Breast epithelium (tissue), 4 donors: ENCODE results near the gene TMEM236. TPM values are rescaled to one million over a fixed set of nuclear protein-coding genes. Genes with fewer than 3 reads are reported as not detected.
A peak's percentile ranks its signal among the peaks of the same experiment; 100 is the strongest.

ENCODE experiments used
- DNase-seq, 2 donors: peaks; one replicate each; pipeline ENCODE4 v3.0.0-alpha.2; 2019; ENCODE audit warnings: low spot score in 2 of 2
- H3K27ac ChIP-seq, 2 donors: fragments of 200-600 bp; sonication (generic) in 1 of 2; one replicate each; pipeline ENCODE4 v1.5.1; 2016 to 2019; ENCODE audit warnings: mild to moderate bottlenecking in 1 of 2
- H3K27me3 ChIP-seq, 2 donors: fragments of 200-600 bp; sonication (generic) in 1 of 2; one replicate each; pipeline versions ENCODE4 v1.5.1 to v1.6.0; 2017 to 2019; ENCODE audit warnings: control low read depth in 1 of 2, mild to moderate bottlenecking in 1 of 2
- H3K36me3 ChIP-seq: fragments of 200-600 bp; one replicate; pipeline ENCODE4 v1.5.1; 2019
- H3K4me1 ChIP-seq, 2 donors: fragments of 200-600 bp; sonication (generic); one replicate each; pipeline ENCODE4 v1.5.1; 2016 to 2019; ENCODE audit warnings: control low read depth in 1 of 2
- H3K4me3 ChIP-seq, 3 donors: fragments of 200-600 bp; sonication (generic); 1 replicate in 2 of 3; 2 replicates in 1 of 3; pipeline ENCODE4 v1.5.1; 2016 to 2019; ENCODE audit warnings: mild to moderate bottlenecking in 3 of 3, moderate library complexity in 2 of 3
- H3K9me3 ChIP-seq, 2 donors: fragments of 200-600 bp; sonication (generic) in 1 of 2; one replicate each; pipeline ENCODE4 v1.5.1; 2016 to 2019; ENCODE audit warnings: control low read depth in 1 of 2
- CTCF ChIP-seq, 3 donors: fragments of 450-650 bp; IDR thresholded peaks; one replicate each; pipeline ENCODE4 v1.5.1; 2016 to 2017; ENCODE audit warnings: antibody characterized with exemption in 3 of 3, mild to moderate bottlenecking in 3 of 3, moderate library complexity in 3 of 3
- POLR2A ChIP-seq: fragments of 450-650 bp; IDR thresholded peaks from one replicate; pipeline ENCODE4 v1.6.1; 2016; ENCODE audit warnings: antibody characterized with exemption, mild to moderate bottlenecking, moderate library complexity
- POLR2AphosphoS5 ChIP-seq, 3 donors: sonication (generic); formaldehyde crosslinking; IDR thresholded peaks; one replicate each; pipeline ENCODE4 v1.6.1; 2017; ENCODE audit warnings: antibody characterized with exemption in 3 of 3
- intact Hi-C: fragments of 100-400 bp; cut with DNase I; formaldehyde crosslinking; loops from one replicate; pipeline ENCODE4 v1.15.1; 2023; ENCODE audit warnings: low total_unique reads
- total RNA-seq, 3 donors: library from RNA; depleted of rRNA; stranded (reverse); fragments of >200 nt; gene quantifications; one replicate each; pipeline ENCODE4 v1.1.0, GENCODE V29; 2016

The TMEM236 gene
- total RNA-seq, 3 donors from 2014 or later, result 0.59 to 2.9 (median 0.66) TPM

DNA sequence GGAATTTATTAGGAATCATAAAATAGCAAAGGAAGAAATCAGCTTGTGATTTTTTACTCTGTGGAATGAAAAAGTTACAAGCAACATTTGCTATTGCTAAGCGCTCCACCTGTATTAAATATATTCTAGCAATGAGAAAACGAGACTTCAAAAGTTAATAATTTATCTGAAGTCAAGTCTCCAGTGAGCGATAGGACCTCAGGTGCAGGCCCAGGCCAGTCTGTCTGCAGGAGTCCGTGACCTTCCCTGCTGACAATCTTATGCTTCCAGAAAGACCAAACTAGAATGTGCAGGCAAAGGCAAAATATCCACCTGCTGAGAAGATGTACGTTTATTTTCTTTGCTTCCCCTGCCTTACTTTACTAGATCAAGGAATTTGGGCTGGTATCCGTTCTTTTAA is 79.9 kb downstream of the TMEM236 start:
- TF ChIP-seq POLR2AphosphoS5 (IDR thresholded peaks at IDR 0.05) (no peak), POLR2A (no peak), CTCF (IDR thresholded peaks at IDR 0.05) (no peak)
- H3K27ac ChIP-seq, result no peak overlapping the region
- DNase-seq, result no peak
- intact Hi-C loops, result no loop called here
- H3K27me3 ChIP-seq, result no peaks in the 10 kb centered on the region
- H3K9me3 ChIP-seq, result no peaks in the 10 kb centered on the region
- H3K4me3 ChIP-seq, result no peak overlapping the region
- H3K4me1 ChIP-seq, result no peaks in the 10 kb centered on the region
- no peaks in the 10 kb centered on the region for H3K36me3 ChIP-seq

DNA sequence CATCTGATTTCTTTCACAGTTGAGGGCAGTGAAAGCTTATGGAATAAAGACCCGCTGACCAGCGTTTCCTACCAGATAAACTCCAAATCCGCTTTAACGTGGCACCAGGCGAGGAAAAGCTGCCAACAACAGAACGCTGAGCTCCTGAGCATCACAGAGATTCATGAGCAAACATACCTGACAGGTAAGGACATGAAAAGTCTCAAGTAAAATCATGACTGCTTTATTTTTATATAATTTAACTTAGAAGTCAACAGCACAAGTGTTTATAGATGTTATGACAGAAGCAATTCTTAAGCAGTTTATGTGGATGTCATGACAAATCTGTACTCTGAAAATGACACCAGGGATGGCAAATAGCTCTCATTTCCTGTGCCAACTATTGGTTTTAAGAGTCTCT is 81.7 kb downstream of the TMEM236 start:
- Histone ChIP-seq H3K9me3 (no peaks in the 10 kb centered on the region), H3K27ac (no peak overlapping the region), H3K36me3 (no peaks in the 10 kb centered on the region), H3K27me3 (no peaks in the 10 kb centered on the region), H3K4me1 (no peaks in the 10 kb centered on the region), H3K4me3 (no peak overlapping the region)
- intact Hi-C loops, result no loop called here
- no peak for DNase-seq
- no peak for TF ChIP-seq CTCF (IDR thresholded peaks at IDR 0.05)
- TF ChIP-seq POLR2AphosphoS5 (IDR thresholded peaks at IDR 0.05), result no peak
- TF ChIP-seq POLR2A, result no peak

DNA sequence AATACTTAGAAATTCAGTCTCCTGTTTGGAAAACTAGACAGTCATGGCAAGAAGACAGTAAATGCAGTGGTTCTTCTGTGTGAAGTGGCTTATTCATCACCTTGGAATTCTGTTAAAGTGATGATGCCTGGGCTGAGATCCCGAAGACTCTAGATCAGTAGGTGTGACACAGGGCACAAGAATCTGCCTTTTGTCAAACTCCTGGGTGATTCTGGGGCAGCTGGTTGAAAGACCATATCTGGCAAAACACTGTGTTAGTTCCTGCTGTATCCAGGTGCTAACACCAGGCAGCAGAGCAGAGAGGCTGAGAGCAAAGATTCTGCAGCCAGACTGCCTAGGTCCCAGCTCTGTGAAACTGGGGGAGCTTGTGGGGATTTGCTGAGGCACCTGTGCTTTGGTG is 83.7 kb downstream of the TMEM236 start:
- no peak for TF ChIP-seq POLR2AphosphoS5 (IDR thresholded peaks at IDR 0.05)
- TF ChIP-seq CTCF (IDR thresholded peaks at IDR 0.05), result no peak
- no peak for TF ChIP-seq POLR2A
- DNase-seq, result no peak
- intact Hi-C loops, result no loop called here
- Histone ChIP-seq H3K4me1 (no peaks in the 10 kb centered on the region), H3K9me3 (no peaks in the 10 kb centered on the region), H3K4me3 (no peak overlapping the region), H3K36me3 (no peaks in the 10 kb centered on the region), H3K27ac (no peak overlapping the region), H3K27me3 (no peaks in the 10 kb centered on the region)

DNA sequence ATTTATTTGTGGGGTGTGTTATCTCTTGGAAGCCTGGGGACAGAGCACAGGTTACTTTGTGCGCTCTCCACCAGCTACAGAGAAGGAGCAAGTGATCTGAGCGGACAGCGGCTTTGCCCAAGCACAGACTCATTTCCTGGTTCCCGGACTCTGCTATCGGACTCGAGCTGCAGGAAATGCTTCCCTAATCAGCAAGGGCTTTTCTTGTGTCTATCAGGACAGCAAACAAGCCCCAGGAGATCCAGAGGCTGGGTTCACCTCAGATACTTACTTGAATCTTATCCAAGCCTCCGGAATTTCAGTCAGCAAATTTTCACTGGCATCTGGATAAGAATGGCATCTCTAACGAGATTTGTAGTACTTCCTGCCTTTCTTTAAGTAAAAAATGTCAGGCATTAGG is 84.9 kb downstream of the TMEM236 start:
- H3K27me3 ChIP-seq, result no peaks in the 10 kb centered on the region
- intact Hi-C loops, result no loop called here
- H3K9me3 ChIP-seq, result no peaks in the 10 kb centered on the region
- DNase-seq, result no peak
- H3K4me1 ChIP-seq, result no peaks in the 10 kb centered on the region
- TF ChIP-seq POLR2AphosphoS5 (IDR thresholded peaks at IDR 0.05) (no peak), POLR2A (no peak), CTCF (IDR thresholded peaks at IDR 0.05) (no peak)
- H3K36me3 ChIP-seq, result no peaks in the 10 kb centered on the region
- H3K27ac ChIP-seq, result no peak overlapping the region
- peak overlapping the region in 1 of 3 donors; percentile 41 for H3K4me3 ChIP-seq

DNA sequence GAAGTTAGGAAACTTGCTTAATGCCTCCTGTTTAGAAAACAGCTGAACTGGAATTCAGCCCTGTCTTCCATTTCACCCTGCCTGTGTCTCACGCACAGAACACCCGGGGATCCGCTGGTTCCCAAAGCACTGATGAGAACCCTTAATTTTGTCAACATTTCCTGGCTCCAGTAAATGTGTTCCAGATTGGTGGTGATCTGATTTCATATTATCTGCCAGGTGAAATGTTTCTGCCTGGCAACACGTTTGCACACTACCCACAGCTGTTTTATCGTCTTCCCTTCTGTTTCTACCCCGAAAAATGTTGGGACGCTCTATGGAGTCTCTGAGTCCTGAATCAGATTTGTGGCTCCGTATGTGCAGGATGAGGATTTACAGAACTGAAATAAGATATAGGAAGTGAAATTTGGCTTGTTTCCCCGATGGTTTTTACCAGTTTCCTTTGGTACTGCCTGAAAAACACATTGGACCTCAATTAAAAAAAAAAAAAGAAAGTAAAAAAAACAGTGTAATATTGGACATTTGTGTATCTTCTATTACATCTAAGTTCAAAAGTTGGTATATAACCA is 86.2 kb downstream of the TMEM236 start:
- Histone ChIP-seq H3K4me1 (no peaks in the 10 kb centered on the region), H3K27ac (no peak overlapping the region), H3K27me3 (no peaks in the 10 kb centered on the region), H3K36me3 (no peaks in the 10 kb centered on the region), H3K9me3 (no peaks in the 10 kb centered on the region), H3K4me3 (no peak overlapping the region)
- intact Hi-C loops, result no loop called here
- TF ChIP-seq POLR2AphosphoS5 (IDR thresholded peaks at IDR 0.05) (no peak), POLR2A (no peak), CTCF (IDR thresholded peaks at IDR 0.05) (no peak)
- DNase-seq, result no peak
